NCI-H524 treated with DMSO at 0.1 percent for 48 hours (cell line): ENCODE results near the gene TRIM46.
"Not testable (repeated sequence)": the region's sequence is repeated elsewhere in the genome, so short reads cannot be mapped to it uniquely, and the experiment has no call there.

Source experiments
- DNase-seq: peaks from one replicate; lab custom pipeline; 2025; lab: John Stamatoyannopoulos, UW

TRIM46 gene

DNA sequence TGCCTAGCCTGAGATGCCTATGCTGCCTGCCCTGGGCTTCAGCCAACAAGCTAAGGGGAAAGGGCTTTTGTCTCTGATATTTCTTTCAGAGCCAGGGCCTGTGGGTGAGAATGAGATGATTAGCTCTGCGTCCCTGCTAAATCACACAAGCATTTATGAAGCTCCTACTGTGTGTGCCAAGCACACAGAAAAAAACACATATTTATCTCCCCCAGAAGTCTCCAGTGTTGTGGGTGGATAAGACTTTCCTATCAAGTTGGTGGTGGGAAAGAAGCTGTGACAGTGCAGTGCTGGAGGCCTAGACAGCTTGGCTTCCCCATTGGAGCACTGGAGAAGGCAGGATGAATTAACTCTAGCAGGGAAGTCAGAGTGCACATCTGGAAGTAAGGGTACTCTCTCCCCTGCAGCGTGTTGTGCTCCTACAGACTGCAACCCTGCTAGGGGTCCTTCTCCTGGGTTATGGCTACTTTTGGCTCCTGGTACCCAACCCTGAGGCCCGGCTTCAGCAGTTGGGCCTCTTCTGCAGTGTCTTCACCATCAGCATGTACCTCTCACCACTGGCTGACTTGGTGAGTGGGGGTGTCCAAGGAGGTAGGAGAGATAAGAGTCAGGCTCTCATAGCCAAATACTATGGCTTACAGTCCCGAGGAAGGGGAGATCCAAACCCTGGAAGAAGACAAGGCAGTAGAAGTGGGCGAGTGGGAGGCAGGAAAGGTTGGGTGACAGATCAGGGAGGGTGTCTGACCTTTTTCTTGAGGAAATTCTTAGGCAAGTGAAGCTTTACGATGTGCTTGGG lies 36.3 kb upstream of the TRIM46 start:
- DNase-seq = no peak

DNA sequence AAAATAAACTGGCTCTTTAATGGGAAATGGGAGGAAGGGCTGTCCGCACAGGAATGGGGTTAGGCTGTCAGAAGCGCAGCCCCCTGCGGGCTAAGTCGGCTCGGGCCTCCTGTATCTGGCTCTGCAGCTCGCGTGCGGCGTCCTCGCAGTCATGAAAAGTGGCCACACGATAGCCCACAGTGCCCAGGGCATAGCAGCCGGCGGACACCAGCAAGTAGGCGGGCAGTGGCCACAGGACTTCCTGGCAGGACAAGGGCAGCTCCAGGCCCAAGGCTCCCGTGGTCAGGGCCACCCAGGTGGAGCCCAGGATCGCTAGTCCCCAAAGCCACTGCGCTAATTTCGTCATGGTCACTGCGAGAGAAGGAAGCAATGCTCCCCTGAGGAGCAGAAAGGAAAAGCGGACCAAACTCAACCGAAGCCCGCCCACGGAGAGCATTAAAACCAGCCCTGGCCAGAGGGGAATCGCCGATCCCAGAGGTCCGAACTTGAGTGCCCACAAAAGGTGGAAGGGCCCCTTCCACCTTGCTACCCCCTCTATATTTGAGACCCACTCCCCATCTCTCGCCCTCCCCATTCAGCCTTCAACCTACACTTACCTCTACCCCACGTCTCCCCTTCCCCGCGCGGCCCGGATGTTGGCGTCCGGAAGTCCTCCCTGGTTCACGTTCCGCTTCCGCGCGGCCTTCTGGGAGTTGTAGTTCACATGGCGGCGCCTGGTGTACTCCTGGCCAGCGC lies 33.6 kb upstream of the TRIM46 start, which contains the start of gene DPM3:
DPM3 (minus strand) TSS at position 637 of the 735 bp plus-strand sequence; CDS start at position 346, 291 bp downstream.
- peak; percentile 24 for DNase-seq

DNA sequence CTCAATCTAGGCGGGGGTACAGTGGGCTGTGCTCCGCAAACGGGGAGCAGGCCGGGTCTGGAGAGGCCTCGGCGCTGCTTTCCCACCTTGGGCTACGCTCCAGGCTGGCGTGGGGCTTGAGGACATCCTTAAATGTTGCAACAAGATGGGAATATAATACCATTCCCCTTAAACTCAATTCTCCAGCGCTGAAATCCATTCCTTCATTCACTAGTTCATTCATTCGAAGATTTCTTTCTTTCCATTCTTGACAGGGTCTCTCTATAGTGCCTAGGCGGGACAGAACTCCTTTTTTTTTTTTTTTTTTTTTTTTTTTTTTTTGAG lies 33.1 kb upstream of the TRIM46 start:
- no peak for DNase-seq

DNA sequence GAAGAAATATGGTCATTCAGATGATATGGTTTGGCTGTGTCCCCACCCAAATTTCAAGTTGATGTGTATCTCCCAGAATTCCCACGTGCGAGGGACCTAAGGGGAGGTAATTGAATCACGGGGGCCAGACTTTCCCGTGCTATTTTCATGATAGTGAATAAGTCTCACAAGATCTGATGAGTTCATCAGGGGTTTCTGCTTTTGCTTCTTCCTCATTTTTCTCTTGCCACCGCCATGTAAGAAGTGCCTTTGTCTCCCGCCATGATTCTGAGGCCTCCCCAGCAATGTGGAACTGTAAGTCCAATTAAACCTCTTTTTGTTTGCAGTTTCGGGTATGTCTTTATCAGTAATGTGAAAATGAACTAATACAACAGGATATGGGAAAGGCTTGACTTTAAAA lies 31.9 kb upstream of the TRIM46 start:
- no peak for DNase-seq

DNA sequence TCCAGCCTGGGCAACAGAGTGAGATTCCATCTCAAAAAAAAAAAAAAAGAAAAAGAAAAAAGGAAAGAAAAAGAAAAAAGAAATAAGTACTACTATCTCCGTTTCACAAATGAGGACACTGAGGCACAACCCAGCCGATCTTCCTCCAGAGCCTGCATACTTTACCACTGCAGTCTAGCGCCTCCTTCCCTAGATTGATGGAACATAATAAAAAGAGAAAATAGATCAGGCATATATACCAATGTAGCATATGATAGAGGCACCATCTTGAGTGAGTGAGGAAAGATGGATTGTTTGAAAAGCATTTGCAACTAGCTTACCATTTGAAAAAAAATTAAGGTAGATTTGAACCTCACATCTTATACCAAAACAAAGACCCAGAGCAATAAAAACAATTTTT lies 28.2 kb upstream of the TRIM46 start:
- no peak for DNase-seq

DNA sequence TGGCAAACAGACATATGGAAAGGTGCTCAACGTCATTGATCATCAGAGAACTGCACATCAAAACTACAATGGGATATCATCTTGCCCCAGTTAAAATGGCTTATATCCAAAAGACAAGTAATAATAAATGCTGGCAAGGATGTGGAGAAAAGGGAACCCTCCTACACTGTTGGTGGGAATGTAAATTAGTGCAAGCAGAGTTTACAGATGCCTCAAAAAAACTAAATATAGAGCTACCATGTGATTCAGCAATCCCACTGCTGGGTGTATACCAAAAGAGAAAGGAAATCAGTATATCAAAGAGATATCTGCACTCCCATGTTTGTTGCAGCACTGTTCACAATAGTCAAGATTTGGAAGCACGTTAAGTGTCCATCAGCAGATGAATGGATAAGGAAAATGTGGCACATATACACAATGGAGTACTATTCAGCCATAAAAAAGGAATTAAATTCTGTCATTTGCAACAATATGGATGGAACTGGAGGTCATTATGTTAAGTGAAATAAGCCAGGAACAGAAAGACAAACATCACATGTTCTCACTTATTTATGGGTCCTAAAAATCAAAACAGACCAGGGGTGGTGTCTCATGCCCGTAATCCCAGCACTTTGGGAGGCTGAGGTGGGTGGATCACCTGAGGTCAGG lies 17.5 kb upstream of the TRIM46 start:
- not testable (repeated sequence) for DNase-seq

DNA sequence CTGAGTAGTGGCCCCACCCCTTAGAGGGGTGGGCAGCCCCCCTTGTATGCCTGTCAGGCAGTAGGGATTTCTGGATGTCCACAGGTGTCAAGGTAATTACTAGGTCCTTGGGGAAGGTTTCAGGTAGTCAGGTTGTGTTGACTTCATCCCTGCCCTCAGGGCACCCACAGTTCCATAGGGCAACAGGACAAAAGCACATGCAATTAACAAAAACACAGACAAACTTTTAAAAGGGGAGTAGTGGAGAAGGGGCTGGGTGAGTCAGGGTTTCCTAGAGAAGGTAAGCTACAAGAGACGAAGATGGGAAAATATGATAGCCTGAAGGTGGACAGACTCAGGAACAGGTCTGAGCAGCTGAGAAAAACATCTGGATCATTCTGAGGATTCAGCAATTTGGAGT lies 14.7 kb upstream of the TRIM46 start:
- DNase-seq = no peak

DNA sequence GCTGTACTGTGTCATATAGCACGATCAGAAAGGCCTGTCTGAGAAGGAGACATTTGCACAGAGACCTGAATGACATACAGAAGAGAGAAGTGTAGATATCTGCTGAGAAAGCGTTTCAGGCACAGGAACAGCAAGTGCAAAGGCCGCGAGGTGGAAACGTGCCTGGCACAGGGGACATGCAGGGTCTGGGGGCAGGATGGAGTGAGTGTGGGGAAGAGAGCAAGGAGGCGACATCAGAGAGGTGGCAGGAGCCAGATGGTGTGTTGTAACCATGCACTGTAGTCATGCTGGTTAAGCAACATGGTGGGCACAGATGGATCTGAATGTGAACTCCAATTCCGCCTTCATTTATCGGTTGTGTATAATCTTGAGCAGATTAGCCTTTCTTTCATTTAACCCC lies 13.5 kb upstream of the TRIM46 start:
- no peak for DNase-seq

DNA sequence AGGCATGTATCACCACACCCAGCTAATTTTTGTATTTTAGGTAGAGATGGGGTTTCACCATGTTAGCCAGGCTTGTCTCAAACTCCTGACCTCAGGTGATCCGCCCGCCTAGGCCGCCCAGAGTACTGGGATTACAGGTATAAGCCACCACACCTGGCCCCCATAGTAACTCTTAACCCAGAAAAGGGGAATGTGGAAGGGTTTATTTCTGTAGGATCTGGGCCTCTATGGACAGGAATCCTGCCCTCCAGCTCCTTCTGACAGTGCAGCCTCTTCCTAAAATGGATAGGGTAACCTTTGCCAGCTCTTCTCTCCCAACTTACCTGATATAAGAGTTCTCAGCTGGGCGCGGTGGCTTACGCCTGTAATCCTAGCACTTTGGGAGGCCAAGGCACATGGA lies 11.0 kb upstream of the TRIM46 start:
- not testable (repeated sequence) for DNase-seq

DNA sequence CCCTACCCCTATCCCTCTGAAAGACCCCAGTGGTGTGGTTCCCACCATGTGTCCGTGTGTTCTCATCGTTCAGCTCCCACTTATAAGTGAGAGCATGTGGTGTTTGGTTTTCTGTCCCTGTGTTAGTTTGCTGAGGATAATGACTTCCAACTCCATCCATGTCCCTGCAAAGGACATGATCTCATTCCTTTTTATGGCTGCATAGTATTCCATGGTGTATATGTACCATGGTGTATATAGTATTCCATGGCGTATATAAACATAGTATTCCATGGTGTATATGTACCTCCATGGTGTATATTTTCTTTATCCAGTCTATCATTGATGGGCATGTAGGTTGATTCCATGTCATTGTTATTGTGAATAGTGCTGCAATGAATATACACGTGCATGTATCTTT lies 9.9 kb upstream of the TRIM46 start:
- not testable (repeated sequence) for DNase-seq

DNA sequence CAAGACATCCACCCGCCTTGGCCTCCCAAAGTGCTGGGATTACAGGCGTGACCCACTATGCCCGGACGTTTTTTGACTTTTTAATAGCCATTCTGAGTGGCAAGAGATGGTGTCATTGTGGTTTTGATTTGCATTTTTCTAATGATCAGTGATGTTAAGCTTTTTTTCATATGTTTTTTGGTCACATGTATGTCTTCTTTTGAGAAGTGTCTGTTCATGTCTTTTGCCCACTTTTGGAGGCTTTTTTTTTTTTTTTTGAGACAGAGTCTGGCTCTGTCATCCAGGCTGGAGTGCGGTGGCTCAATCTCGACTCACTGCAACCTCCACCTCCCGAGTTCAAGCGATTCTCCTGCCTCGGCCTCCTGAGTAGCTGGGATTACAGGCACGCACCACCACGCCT lies 9.0 kb upstream of the TRIM46 start:
- not testable (repeated sequence) for DNase-seq

DNA sequence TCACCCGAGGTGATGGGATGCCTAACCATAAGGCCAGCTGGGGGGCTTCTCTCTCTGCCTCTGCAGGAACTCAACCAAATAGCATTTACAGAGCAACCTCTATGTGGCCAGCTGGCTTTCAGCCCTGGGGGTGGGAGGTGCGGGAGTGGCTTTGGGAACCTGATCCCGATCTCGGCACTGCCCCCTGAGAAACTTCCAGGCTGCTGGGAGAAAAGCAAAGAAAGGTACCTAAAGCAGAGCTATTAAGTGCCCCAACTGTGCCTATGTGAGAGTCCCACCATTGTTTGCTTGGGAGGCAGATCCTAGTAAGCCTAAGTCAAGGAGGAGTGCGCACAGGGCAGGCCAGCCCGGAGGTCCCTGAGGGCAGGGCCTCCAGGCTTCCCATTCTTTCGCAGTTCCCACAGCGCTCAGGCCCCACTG lies 7.6 kb upstream of the TRIM46 start:
- no peak for DNase-seq

DNA sequence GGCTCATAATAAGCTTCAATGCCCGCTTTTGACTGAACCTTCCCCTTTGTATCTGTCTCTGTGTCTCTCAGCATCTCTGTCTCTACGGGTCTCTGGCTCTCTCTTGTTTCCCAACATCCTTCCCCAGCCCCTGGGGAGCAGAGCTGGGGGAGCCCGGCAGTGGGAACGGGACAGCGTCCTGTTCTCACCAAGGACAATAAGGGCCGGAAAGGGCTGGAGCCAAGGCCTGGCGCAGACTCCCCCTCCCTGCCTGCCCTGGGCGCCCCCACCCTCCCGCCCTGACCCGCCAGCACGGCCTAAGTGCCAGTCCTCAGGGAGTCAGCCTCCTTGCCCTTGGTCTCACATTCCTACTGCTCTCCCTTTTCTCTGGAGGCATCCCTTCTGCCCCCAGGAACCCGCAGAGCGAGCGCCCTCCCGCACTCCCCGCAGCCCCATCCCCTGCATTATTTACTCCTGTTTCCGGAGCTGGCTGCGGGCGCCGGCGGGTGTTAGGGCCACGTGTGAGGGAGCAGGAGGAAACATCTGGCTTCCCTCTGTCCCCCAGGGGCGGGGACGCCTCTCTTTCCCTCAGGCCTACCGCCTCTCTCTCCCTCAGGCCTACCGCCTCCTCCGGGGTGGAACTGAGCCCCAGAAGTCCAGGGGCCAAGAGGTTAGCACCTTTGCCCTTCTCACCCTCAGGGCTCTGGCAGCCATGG lies 7.0 kb upstream of the TRIM46 start:
- no peak for DNase-seq

DNA sequence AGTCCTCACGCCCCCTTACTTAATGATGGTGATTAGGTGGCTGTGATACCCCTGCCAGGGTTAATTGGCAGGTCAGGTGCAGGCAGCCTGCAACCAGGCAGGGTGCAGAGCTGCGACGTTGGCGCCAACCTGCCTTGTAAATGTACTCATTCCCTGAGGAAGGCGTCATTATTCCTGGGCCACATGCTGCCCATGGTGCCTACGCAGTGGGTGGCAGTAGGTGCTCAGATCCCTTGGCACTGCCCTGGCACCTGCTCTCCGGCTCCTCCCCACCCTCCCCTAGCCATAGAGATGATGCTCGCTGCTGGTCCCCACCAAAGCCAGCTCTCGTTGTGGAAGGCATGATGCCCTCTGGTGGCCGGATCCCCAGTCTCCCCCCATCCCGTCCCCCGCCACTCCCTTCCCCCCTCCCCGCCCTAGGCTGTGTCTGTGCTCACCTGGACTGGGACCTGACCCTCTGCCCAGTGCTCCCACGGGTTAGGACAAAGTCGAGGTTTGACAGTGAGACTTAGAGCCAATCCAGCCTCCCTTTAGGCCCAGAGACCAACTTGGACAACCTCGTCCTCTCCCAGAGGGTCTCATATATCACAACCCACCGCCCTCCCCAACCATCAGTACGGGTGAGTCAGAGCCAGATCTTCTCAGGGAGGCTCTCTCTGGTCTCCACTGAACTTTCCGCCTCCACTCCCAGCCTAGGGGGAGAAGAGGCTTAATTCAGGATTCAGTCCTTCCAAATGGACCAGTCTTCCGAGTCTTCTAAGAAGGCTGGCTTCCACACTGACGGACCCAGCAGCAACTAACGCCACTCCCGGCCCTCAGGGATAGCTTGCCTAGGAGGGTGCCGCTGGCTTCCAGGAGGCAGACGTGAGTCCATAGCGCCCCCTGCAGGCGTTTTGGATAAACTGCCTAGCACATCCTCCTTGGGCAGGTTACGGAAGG lies 6.2 kb upstream of the TRIM46 start:
- DNase-seq = peak; percentile 61

DNA sequence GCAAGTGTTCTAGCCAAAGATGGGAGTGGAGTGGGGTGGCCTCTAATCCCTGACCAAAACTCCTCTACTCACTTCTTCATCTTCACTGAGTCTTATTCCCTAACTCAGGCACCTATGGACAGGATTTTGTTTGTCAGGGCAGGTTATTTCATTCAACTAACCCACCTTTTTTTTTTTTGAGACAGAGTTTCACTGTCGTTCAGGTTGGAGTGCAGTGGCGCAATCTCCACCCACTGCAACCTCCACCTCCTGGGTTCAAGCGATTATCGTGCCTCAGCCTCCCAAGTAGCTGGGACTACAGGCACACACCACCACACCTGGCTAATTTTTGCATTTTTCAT lies 5.6 kb upstream of the TRIM46 start:
- not testable (repeated sequence) for DNase-seq

DNA sequence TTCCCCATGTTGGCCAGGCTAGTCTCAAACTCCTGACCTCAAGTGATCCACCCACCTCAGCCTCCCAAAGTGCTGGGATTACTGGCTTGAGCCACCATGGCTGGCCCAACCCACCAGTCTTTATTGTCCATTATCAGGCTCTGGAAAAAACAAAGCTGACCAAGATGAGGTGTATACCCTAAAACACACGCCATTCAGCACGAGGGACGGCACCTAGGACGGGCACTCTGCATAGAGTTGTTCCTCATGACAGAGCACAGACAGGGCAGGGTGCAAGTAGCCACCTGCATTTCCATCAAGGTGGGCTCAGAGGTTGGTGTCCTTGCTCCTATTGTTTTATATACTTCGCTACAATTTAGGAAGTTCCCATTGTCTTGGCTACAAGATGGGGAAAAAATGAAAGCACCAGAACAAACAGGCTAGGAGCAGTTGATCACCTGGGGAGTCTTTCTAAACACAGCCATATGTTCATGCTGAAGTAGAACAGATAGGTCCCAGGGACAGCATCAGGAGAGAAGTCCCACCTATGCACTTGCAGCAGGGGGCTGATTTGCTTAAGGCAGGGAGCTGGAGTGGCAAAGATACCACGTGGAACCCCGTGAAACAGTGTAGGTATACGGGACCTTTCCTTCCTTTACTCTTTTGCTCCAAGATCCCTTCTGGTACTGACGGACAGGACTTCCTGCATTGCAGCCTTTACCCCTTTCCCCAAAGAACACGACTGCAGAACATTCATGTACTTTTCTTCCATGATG lies 5.0 kb upstream of the TRIM46 start:
- no peak for DNase-seq

DNA sequence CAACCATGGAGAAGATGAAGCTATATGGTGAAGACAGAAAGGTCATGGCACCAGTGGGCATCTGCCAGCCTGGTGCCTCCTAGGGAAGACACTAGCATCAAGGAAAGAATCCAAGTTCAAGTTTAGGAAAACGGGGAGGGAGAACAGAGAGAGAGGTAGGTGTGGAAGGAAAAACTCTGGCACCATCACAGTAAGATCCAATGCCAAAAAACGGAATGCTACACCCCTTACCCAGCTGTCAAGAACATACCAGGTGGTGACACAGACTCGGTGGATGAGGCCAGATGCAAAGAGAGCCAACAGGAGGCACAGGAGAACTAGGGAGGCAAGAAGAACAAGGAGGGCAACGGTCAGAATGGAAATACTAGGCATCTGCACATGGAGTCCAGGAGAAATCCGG lies 4.1 kb upstream of the TRIM46 start:
- no peak for DNase-seq

DNA sequence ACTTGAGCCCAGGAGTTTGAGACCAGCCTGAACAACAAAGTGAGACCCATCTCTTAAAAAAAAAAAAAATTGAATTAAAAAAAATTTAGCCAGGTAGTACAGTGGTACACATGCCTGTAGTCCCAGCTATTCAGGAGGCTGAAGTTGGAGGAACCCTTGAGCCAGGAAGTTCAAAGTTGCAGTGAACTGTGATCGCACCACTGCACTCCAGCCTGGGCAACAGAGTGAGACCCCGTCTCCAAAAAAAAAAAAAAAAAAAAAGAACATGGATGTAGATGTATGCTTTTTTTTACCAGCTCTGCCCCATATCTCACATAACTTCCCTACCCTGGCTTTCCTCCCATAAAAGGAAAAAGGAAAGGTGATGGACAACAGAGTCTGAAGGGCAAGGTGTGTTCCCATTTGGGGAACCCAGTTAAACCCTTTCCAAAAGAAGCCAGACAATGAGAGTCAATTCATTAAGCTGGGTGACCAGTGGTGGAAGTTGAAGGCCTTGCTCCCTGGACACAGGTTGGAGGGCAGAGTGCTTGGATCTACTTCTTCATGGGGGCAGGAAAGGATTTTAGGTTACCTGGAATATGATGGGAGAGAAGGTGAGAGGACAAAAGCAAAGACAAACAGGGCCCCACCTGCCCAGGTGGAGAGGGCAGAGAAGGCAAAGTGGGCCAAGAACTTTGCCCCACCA lies 3.4 kb upstream of the TRIM46 start:
- no peak for DNase-seq

DNA sequence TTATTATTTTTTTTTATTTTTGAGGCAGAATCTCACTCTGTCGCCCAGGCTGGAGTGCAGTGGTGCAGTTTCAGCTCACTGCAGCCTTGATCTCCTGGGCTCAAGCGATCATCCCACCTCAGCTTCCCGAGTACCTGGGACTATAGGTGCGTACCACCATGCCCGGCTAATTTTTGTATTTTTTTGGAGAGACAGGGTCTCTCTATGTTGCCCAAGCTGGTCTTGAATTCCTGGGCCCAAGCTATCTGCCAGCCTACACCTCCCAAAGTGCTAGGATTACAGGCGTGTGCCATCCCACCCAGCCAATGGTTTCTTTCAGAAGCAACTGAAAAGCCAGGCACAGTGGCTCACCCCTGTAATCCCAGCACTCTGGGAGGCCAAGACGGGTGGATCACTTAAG lies 2.8 kb upstream of the TRIM46 start:
- no peak for DNase-seq
